ENCODE measurements around the gene FAM193B. TPM values are rescaled to one million over a fixed set of nuclear protein-coding genes. Genes with fewer than 3 reads are reported as not detected.

Gene FAM193B
- total RNA-seq, 1 experiment from 2014 or later: 58.5 TPM

DNA sequence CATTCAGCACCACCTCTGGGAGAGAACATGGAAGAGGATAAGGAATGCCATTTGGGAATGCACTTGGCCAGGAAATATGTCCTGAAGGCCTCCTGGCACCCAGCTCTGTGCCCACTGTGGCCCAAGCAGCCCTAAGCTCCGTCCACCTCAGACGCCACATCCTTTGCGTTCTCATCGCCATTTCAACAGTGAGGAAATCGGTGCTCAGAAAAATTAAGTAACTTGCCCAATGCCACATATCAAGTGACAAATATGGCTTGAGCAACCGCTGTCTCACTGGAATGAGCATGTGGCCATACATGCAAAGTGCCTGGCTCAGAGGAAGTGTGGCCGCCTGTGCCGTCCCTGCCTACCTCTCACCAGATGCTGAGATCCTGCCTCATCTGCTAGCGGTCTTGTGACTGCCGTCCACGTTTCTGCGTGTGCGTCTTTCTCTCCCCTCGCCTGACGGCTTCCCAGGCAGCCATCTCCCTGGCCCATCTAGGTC, 43.8 kb downstream of the FAM193B start:
- no peaks in the 10 kb centered on the region for H3K9me3 ChIP-seq (ENCODE audit: control insufficient read depth, insufficient read depth, low read depth, low read length)
- peaks cover 9% of the 10 kb centered on the region; the same call in 1 of the 2 replicates for H3K4me1 ChIP-seq (ENCODE audit: control insufficient read depth, insufficient read depth, low read length)
- H3K36me3 ChIP-seq (ENCODE audit: control insufficient read depth, insufficient read depth, low read length): peaks cover 6% of the 10 kb centered on the region
- CTCF ChIA-PET: no interaction called here
- POLR2A ChIA-PET: no interaction called here
- no TSS peak for BruUV-seq (replicated peaks)
- ATAC-seq (no peak), DNase-seq (ENCODE audit: low read depth, low spot score) (no peak)
- no peak overlapping the region for H3K27ac ChIP-seq (ENCODE audit: low read length)
- TF ChIP-seq CTCF (IDR thresholded peaks at IDR 0.05) (no peak), SIN3A (IDR thresholded peaks at IDR 0.05; ENCODE audit: borderline replicate concordance, insufficient read depth, low read depth, low read length) (no peak), REST (IDR thresholded peaks at IDR 0.05; ENCODE audit: insufficient read depth in 1 of 2, low read depth in 2 of 2, low read length in 1 of 2) (no peak), POLR2AphosphoS5 (IDR thresholded peaks at IDR 0.05; ENCODE audit: low read depth, low read length) (no peak), TCF7L2 (IDR thresholded peaks at IDR 0.05; ENCODE audit: low read depth, low read length) (no peak)
- intact Hi-C loops (cut with micrococcal nuclease; ENCODE audit: unreplicated experiment) (no loop called here), in situ Hi-C loops (cut with HindIII; ENCODE audit: low pct_unique_long_range_greater_than_20kb, low sequenced_read_pairs) (no loop called here)
- H3K4me3 ChIP-seq (ENCODE audit: low read depth in 2 of 2, low read length in 2 of 2): no peak overlapping the region
- no peaks in the 10 kb centered on the region for H3K27me3 ChIP-seq (ENCODE audit: control insufficient read depth, insufficient read depth, low read length)

DNA sequence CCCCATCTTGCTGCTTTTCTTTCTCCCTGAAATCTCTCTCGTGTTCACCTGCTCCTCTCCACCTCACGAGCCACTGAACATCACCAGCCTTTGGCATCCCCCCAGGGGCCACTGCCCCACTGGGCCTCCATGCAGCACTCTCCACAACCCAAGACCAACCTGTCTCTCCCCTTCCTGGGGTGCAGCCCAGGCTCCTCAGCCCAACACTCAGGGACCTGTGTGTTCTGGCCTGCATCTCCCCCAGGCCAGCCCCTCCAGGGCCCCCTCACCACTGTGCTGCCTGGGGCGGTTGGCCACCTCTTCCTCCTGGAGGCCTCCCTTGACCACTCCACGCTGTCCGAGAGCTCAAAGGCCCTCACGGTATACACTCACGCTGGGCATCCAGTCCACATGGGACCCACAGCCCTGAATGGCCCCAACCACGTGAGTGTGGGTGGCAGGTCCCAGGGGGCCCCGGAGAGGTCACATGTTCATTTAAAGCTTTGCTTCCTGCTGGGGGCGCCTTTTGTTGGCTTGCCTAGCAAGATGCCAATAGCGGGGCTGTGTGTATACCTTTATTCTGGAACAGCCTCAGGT, 44.3 kb downstream of the FAM193B start:
- ATAC-seq (peak; percentile 13), DNase-seq (ENCODE audit: low read depth, low spot score) (no peak)
- in situ Hi-C loops (cut with HindIII; ENCODE audit: low pct_unique_long_range_greater_than_20kb, low sequenced_read_pairs) (no loop called here), intact Hi-C loops (cut with micrococcal nuclease; ENCODE audit: unreplicated experiment) (no loop called here)
- Histone ChIP-seq H3K4me3 (ENCODE audit: low read depth in 2 of 2, low read length in 2 of 2) (no peak overlapping the region), H3K27ac (ENCODE audit: low read length) (no peak overlapping the region), H3K27me3 (ENCODE audit: control insufficient read depth, insufficient read depth, low read length) (no peaks in the 10 kb centered on the region), H3K36me3 (ENCODE audit: control insufficient read depth, insufficient read depth, low read length) (peaks cover 6% of the 10 kb centered on the region), H3K9me3 (ENCODE audit: control insufficient read depth, insufficient read depth, low read depth, low read length) (no peaks in the 10 kb centered on the region), H3K4me1 (ENCODE audit: control insufficient read depth, insufficient read depth, low read length) (peaks cover 4% of the 10 kb centered on the region; the same call in 1 of the 2 replicates)
- TF ChIP-seq CTCF (IDR thresholded peaks at IDR 0.05): no peak
- TF ChIP-seq POLR2AphosphoS5 (IDR thresholded peaks at IDR 0.05; ENCODE audit: low read depth, low read length): no peak
- TF ChIP-seq REST (IDR thresholded peaks at IDR 0.05; ENCODE audit: insufficient read depth in 1 of 2, low read depth in 2 of 2, low read length in 1 of 2): no peak
- TF ChIP-seq TCF7L2 (IDR thresholded peaks at IDR 0.05; ENCODE audit: low read depth, low read length): no peak
- CTCF ChIA-PET: no interaction called here
- POLR2A ChIA-PET: no interaction called here
- no TSS peak for BruUV-seq (replicated peaks)

All from Panc1 (cell line).